NB4 (cell line): ENCODE results near the gene FNTB.

Experiments used
- CTCF ChIP-seq: IDR thresholded peaks from one replicate; pipeline ENCODE4 v1.5.1; 2012; ENCODE audit warnings: low read depth, low read length
- MAX ChIP-seq: IDR thresholded peaks from 2 replicates; pipeline ENCODE4 v1.6.1; 2011; ENCODE audit warnings: low read depth, low read length
- POLR2A ChIP-seq: IDR thresholded peaks from 2 replicates; pipeline ENCODE4 v1.6.1; 2011; ENCODE audit warnings: mild to moderate bottlenecking; ENCODE audit not compliant: insufficient read length; ENCODE audit errors: extremely low read depth

GRCh38 chr14:65101631-65102440 is 115.1 kb downstream of the FNTB start:
- TF ChIP-seq CTCF (no peak), POLR2A (peak; percentile 3), MAX (no peak)
